IMR-90 (cell line): ENCODE data around the gene MINK1. TPM values are rescaled to one million over a fixed set of nuclear protein-coding genes. Genes with fewer than 3 reads are reported as not detected.
"Not testable (repeated sequence)": the region's sequence is repeated elsewhere in the genome, so short reads cannot be mapped to it uniquely, and the experiment has no call there.

Experiments
- ATAC-seq: fragments of 200-7000 bp; cut with Tn5 transposase; 2 replicates; pipeline ENCODE4 v1.9.1; 2020; ENCODE audit warnings: low read depth, mild to moderate bottlenecking, moderate library complexity
- BruUV-seq: library from RNA; stranded (reverse); fragments of 400-500 nt; replicated peaks from 2 replicates; lab custom pipeline; 2021; lab: Mats Ljungman, UMichigan
- CTCF ChIA-PET: fragments of 300-600 bp; formaldehyde crosslinking; extraction: SDS; loops from one replicate; lab custom pipeline; 2021; ENCODE audit warnings: antibody characterized with exemption; lab: Yijun Ruan, JAX
- POLR2A ChIA-PET: fragments of 300-600 bp; sonication (Branson Sonifier 250); formaldehyde crosslinking; loops from one replicate; lab custom pipeline; 2022; ENCODE audit warnings: antibody characterized with exemption; ENCODE audit not compliant: unreplicated experiment; lab: Charles Lee
- DNase-seq: peaks from one replicate; pipeline ENCODE4 v3.0.0; 2013
- H2AFZ ChIP-seq: replicated peaks from 2 replicates; pipeline ENCODE3; 2013; ENCODE audit warnings: low read length, mild to moderate bottlenecking; ENCODE audit not compliant: poor library complexity
- H2AK5ac ChIP-seq: 2 replicates; pipeline ENCODE4 v1.6.1; 2013; ENCODE audit warnings: low read depth, low read length, inconsistent platforms
- H2AK9ac ChIP-seq: replicated peaks from 2 replicates; pipeline ENCODE3; 2013; ENCODE audit warnings: mild to moderate bottlenecking, low read depth, low read length, moderate library complexity; ENCODE audit not compliant: poor library complexity
- H2BK120ac ChIP-seq: 2 replicates; pipeline ENCODE4 v1.6.1; 2013; ENCODE audit warnings: low read depth, low read length, inconsistent platforms
- H2BK15ac ChIP-seq: 3 replicates; pipeline ENCODE4 v1.6.1; 2013; ENCODE audit warnings: low read depth, low read length, inconsistent platforms
- H2BK20ac ChIP-seq: 2 replicates; pipeline ENCODE4 v1.6.1; 2013; ENCODE audit warnings: low read depth, mild to moderate bottlenecking, inconsistent platforms, low read length, moderate library complexity
- H2BK5ac ChIP-seq: 2 replicates; pipeline ENCODE4 v1.6.1; 2013; ENCODE audit warnings: mild to moderate bottlenecking, low read depth, low read length, inconsistent platforms; ENCODE audit not compliant: poor library complexity, severe bottlenecking
- H3K14ac ChIP-seq: replicated peaks from 2 replicates; pipeline ENCODE4 v1.6.1; 2013; ENCODE audit warnings: low read depth, low read length, inconsistent platforms
- H3K18ac ChIP-seq: 2 replicates; pipeline ENCODE4 v1.6.1; 2013; ENCODE audit warnings: low read depth, low read length, control low read depth
- H3K23ac ChIP-seq: 2 replicates; pipeline ENCODE4 v1.6.1; 2013; ENCODE audit warnings: low read depth, low read length, inconsistent platforms
- H3K27ac ChIP-seq: 2 replicates; pipeline ENCODE4 v1.5.1; 2013; ENCODE audit warnings: mild to moderate bottlenecking, control low read depth, low read length; ENCODE audit not compliant: insufficient read depth
- H3K27me3 ChIP-seq: 2 replicates; pipeline ENCODE4 v1.6.1; 2013; ENCODE audit warnings: low read length; ENCODE audit not compliant: control insufficient read depth, insufficient read depth
- H3K36me3 ChIP-seq: 2 replicates; pipeline ENCODE4 v1.6.1; 2013; ENCODE audit warnings: low read length, mixed read lengths; ENCODE audit not compliant: control insufficient read depth, insufficient read depth
- H3K4ac ChIP-seq: 2 replicates; pipeline ENCODE4 v1.6.1; 2013; ENCODE audit warnings: low read depth, low read length, inconsistent platforms
- H3K4me1 ChIP-seq: 2 replicates; pipeline ENCODE4 v1.6.1; 2013; ENCODE audit warnings: low read length, mixed read lengths; ENCODE audit not compliant: control insufficient read depth, insufficient read depth
- H3K4me2 ChIP-seq: 2 replicates; pipeline ENCODE4 v1.6.1; 2013; ENCODE audit warnings: low read depth, mild to moderate bottlenecking, control low read depth, low read length, moderate library complexity
- H3K4me3 ChIP-seq: 2 replicates; pipeline ENCODE4 v1.5.1; 2013; ENCODE audit warnings: low read depth, mild to moderate bottlenecking, control low read depth, low read length, moderate library complexity; ENCODE audit not compliant: insufficient read depth
- H3K56ac ChIP-seq: 2 replicates; pipeline ENCODE4 v1.6.1; 2013; ENCODE audit warnings: low read length, inconsistent platforms; ENCODE audit not compliant: insufficient read depth; ENCODE audit errors: extremely low read depth
- H3K79me1 ChIP-seq, 2 experiments: 2 replicates each; pipeline ENCODE4 v1.6.1; 2013; ENCODE audit warnings: low read length in 2 of 2, inconsistent platforms in 1 of 2, low read depth in 1 of 2
- H3K9ac ChIP-seq: 2 replicates; pipeline ENCODE4 v1.6.1; 2013; ENCODE audit warnings: low read depth, low read length, control low read depth
- H3K9me1 ChIP-seq: 2 replicates; pipeline ENCODE4 v1.6.1; 2013; ENCODE audit warnings: low read length, inconsistent platforms; ENCODE audit not compliant: insufficient read depth
- H3K9me3 ChIP-seq: 2 replicates; pipeline ENCODE4 v1.6.1; 2013; ENCODE audit warnings: low read length; ENCODE audit not compliant: control insufficient read depth, insufficient read depth
- H4K20me1 ChIP-seq: 2 replicates; pipeline ENCODE4 v1.6.1; 2013; ENCODE audit warnings: low read length, inconsistent platforms; ENCODE audit not compliant: insufficient read depth
- H4K5ac ChIP-seq: 2 replicates; pipeline ENCODE4 v1.6.1; 2013; ENCODE audit warnings: mild to moderate bottlenecking, low read depth, low read length, control low read depth
- H4K8ac ChIP-seq, 2 experiments: 2 replicates each; pipeline ENCODE4 v1.6.1; 2013; ENCODE audit warnings: low read depth in 2 of 2, low read length in 2 of 2, control low read depth in 1 of 2, inconsistent platforms in 1 of 2
- H4K91ac ChIP-seq: 2 replicates; pipeline ENCODE4 v1.6.1; 2013; ENCODE audit warnings: low read depth, low read length, inconsistent platforms; ENCODE audit not compliant: insufficient read depth
- WGBS, 2 experiments: methylation state at CpG; one replicate each; pipeline versions ENCODE4 v1.1.5 to v1.1.7; 2013; ENCODE audit warnings: missing lambda C conversion rate in 2 of 2; ENCODE audit not compliant: insufficient read length in 1 of 2; ENCODE audit errors: extremely low coverage in 2 of 2; 5-methylcytosine and 5-hydroxymethylcytosine counted together
- dilution Hi-C: fragments of 300-500 bp; cut with HindIII; formaldehyde crosslinking; loops from one replicate; pipeline ENCODE4 v1.14.3; 2018; ENCODE audit warnings: low sequenced_read_pairs; ENCODE audit not compliant: unreplicated experiment
- in situ Hi-C: fragments of 300-500 bp; cut with MboI; formaldehyde crosslinking; loops from 3 replicates; pipeline ENCODE4 v1.14.3; 2019; ENCODE audit warnings: low sequenced_read_pairs, inconsistent platforms, mixed read lengths
- intact Hi-C: fragments of 100-400 bp; cut with micrococcal nuclease; formaldehyde crosslinking; loops from 2 replicates; pipeline ENCODE4 v1.10.0; 2022
- polyA plus RNA-seq, 3 experiments: library from polyadenylated mRNA; depleted of rRNA; stranded (reverse); fragments of >200 nt; gene quantifications; 2 replicates each; pipeline ENCODE4 v1.2.3, GENCODE V29; 2012; ENCODE audit warnings: low replicate concordance in 1 of 3
- total RNA-seq: library from RNA; depleted of rRNA; stranded (reverse); fragments of >200 nt; gene quantifications from 2 replicates; pipeline ENCODE4 v1.2.3, GENCODE V29; 2012

The MINK1 gene
- total and polyA plus RNA-seq, 2 of the 4 experiments (the other 2 are of a cell fraction): 12.2 to 40.9 TPM

- H3K9me1 ChIP-seq: peaks cover 24% of the 10 kb centered on the region
- BruUV-seq, H3K14ac ChIP-seq, H3K9ac ChIP-seq, H3K56ac ChIP-seq, H4K8ac ChIP-seq, DNase-seq, H4K91ac ChIP-seq, in situ Hi-C loops, H3K4me3 ChIP-seq, H3K27me3 ChIP-seq, dilution Hi-C loops, H2AFZ ChIP-seq, H3K9me3 ChIP-seq, H3K36me3 ChIP-seq, H2BK20ac ChIP-seq, POLR2A ChIA-PET, H2BK15ac ChIP-seq, H3K18ac ChIP-seq, H4K5ac ChIP-seq, H2AK5ac ChIP-seq, H3K27ac ChIP-seq, H2BK5ac ChIP-seq, H2BK120ac ChIP-seq, H3K4me2 ChIP-seq, H3K23ac ChIP-seq, ATAC-seq, H3K4ac ChIP-seq, H2AK9ac ChIP-seq, intact Hi-C loops: not testable (repeated sequence)
- H3K4me1 ChIP-seq: peaks cover 21% of the 10 kb centered on the region
- H3K79me1 ChIP-seq: peaks cover 22 to 70% of the 10 kb centered on the region in 2 experiments
- CTCF ChIA-PET: interaction anchor here (0.9 kb wide), 1 partner anchor 68 kb away, joined by 3 read pairs; no protein-coding TSS in a partner anchor
- WGBS, 2 experiments: 100% methylated on average over 1 of the region's 7 CpGs; no CpG with 5 or more reads in 1 of the 2 experiments
- H4K20me1 ChIP-seq: peaks cover 33% of the 10 kb centered on the region
Measured at GRCh38 chr17:4857347-4857746, 24.2 kb downstream of the MINK1 start.
